Measurements from ENCODE around the gene APBA2.

- no peak for TF ChIP-seq CTCF (IDR thresholded peaks at IDR 0.05; ENCODE audit: low read length)
- TF ChIP-seq EZH2phosphoT487 (IDR thresholded peaks at IDR 0.05; ENCODE audit: low read length): no peak
Observed at GRCh38 chr15:29088666-29089065, 202.9 kb downstream of the APBA2 start.

Data from MM.1S (cell line).